Fibroblast of upper back skin (primary cell): ENCODE results near the gene USH1C.

ENCODE experiments used
- DNase-seq: peaks from one replicate; pipeline ENCODE4 v3.0.0-alpha.2; 2013

Gene USH1C

GRCh38 chr11:17544181-17544622, at the start of gene USH1C:
TSS of gene USH1C (minus strand) at chr11:17544416. CDS start at chr11:17544307, 109 bp downstream.
- DNase-seq: no peak

- DNase-seq: no peak
Measured at GRCh38 chr11:17593466-17594245, 49.4 kb upstream of the USH1C start.

DNA sequence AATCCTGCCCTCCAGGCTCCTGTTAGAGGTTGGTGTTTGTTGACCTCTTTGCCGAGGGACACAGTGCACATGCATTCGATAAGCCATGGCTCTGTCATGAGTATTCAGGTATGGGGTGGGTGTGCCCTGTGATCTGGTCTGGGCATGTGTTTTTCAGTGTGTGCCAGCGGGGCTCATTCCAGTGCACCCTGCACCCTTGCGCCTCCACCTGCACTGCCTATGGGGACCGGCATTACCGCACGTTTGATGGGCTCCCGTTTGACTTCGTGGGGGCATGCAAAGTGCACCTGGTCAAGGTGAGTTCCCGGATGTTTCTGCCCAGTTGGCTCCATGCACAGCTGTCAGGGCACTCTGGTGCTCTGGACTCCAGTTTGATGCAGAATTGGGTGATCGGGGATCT, 47.1 kb upstream of the USH1C start:
- no peak for DNase-seq

- DNase-seq: no peak
Measured at GRCh38 chr11:17590463-17590862, 46.2 kb upstream of the USH1C start.

DNA sequence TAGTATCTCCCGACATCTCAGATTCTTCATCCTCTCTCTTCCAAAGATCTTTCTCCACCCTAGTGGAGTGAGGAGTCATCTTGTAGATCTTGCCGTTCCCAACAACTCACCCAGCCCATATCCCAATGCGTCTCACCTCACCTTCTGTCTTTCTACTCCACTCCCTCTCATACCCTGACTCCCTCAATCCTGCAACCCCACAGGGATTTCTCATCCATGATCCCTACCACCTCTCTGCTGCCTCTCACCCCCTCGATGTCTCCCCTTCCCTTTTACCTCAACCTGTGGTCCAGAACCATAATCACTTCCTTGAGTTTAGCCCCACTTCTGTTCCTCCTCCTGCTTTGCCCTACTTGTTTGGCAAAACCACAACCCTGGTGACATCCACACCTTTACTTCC, 44.5 kb upstream of the USH1C start:
- no peak for DNase-seq

DNA sequence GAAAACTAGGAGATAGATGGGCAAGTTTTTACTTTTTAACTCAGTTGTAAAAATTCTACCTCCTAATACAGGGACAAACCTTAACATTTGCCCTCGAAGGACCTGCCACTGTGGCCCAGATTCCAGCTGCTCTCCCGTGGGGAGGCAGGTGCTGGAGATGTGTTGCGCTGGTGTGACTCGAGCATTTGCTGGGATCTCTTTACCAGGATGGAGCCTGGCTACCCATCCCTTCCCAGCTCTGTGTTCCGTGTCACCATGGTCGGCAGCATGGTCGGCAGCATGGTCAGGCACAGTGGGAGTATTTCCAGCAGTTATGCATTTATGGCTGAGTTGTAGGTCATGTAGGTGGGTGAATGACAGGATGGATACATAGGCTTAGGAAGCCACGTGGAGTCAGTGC, 44.0 kb upstream of the USH1C start:
- no peak for DNase-seq

GRCh38 chr11:17585911-17586695, 41.9 kb upstream of the USH1C start:
- no peak for DNase-seq

GRCh38 chr11:17581732-17582053, 37.5 kb upstream of the USH1C start:
- no peak for DNase-seq

DNA sequence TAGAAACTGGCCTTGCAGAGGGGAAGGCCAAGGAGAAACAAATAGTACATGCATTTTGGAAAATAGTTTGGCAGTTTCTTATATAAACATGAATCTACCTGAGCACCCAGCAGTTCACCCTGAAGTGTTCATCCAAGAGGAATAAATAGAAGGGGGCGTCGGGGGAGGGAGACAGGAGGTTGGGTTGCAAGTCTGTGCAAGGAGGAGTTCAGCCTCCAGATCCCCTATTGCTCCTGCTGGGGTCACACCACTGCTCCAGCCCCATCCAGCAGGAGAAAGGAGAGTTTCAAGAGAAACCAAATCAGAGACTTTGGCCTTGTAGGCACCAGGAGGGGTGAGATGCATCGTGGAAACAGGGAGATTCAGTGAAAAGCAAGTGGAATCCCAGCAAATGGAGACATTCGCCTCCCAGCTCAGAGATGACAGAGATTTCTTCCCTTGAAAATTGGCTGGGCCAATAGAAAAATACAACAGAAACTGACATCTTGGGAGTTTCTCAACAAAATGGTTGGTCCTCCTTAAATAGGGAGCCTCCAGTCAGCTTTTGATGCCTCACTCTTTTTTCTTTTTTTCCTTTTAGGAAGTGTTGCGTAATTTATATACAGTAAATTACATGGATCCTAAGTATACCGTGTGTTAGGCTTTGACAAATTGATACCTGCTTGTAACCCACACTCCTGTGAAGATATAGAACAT, 37.0 kb upstream of the USH1C start:
- DNase-seq: no peak

GRCh38 chr11:17580271-17580670, 36.1 kb upstream of the USH1C start:
- DNase-seq: no peak

DNA sequence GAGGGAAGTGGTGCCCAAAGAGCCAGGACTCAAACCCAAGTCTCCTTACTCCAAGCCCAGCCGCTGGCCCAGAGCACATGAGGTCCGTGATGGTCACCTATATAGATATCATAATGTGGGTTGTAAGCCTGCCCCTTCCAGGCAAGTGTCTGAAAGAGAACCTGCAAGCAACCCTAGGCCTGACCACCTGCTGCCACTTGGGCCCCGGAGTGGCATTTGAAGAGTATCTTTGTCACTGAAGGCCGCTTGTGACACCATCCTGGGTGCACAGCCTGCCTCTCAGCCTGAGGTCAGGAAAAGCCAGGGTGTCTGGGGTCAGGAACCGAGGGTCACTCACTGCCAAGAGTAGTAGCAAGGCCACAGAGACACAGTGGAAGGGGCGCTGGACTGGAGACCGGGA, 35.2 kb upstream of the USH1C start:
- no peak for DNase-seq

DNA sequence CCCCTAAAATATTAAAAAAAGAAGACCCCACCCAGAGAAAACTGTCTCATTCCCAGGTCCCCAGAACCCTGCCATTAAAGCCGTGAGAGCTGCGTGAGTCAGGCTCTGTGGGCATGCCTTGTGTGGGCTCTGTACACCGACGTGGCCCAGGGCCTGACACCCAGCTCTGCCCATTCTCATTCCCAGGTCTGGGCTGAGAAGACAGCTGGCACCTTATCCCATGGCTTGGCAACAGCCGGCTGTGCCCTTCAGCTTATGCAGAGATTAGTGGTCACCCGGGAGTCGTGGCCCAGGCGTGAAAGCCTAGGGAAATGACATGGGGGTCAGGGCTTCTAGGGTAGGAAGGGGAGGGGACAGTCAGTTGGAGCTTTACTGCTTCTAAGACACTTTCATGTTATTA, 34.7 kb upstream of the USH1C start:
- DNase-seq: no peak

GRCh38 chr11:17578296-17578695, 34.1 kb upstream of the USH1C start:
- no peak for DNase-seq

GRCh38 chr11:17575431-17576425, 31.5 kb upstream of the USH1C start:
- DNase-seq: no peak

- DNase-seq: no peak
Measured at GRCh38 chr11:17574141-17575091, 30.2 kb upstream of the USH1C start.

- DNase-seq: no peak
Measured at GRCh38 chr11:17573526-17573925, 29.3 kb upstream of the USH1C start.

GRCh38 chr11:17572791-17573460, 28.7 kb upstream of the USH1C start:
- DNase-seq: no peak

- no peak for DNase-seq
Measured at GRCh38 chr11:17572359-17572690, 28.1 kb upstream of the USH1C start.

DNA sequence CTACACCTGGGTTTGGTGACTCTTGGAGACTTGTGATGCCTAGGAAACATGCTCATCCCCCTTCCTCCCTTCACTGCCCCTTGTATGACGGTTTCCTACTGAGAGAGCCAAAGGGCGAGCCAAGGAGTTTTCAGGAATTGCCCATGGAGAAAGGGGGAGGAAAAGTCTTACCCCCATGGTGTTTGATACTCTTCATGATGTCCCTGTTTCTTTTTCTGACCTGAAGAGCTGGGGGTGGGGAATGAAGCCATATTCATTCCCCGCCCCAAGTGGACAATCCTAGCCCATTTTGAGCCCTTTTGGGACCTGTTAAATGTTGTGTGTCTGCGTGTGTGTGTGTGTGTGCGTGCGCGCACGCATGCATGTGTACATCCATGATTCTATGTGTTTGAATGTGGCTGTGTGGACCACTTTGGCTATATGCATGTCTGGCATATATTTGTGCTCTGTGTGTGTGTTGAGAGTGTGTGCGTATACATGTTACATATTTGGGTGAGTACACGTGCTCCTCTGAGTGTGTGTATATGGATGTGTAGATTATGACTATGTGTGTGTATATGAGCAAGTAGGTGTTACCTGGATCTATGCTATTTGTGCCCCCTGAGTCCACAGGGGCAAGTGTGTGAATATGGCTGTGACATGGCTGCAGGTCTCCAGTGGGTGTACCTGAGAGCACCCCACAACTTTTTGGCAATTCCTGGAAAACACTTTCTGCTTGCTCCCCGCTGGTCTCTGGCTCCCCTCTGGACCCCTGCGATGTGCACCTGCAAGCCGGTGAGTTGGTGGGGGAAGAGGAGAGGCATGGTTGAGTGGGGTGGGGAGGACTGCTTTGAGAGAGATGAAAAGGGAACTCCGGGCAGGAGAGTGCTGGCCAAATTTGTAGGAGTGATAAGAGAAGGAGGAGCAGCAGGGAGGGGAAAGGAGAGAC, 27.5 kb upstream of the USH1C start:
- no peak for DNase-seq

GRCh38 chr11:17570034-17570433, 25.8 kb upstream of the USH1C start:
- DNase-seq: no peak
